RWPE1 (cell line): ENCODE measurements around the gene CREB3.

Experiments used
- CTCF ChIA-PET: fragments of 350-600 bp; sonication (Branson Sonifier 250); formaldehyde crosslinking; extraction: SDS; loops from one replicate; lab custom pipeline; 2021; lab: Yijun Ruan, JAX
- POLR2A ChIA-PET: fragments of 400-600 bp; formaldehyde crosslinking; extraction: SDS; loops from one replicate; lab custom pipeline; 2020; ENCODE audit warnings: antibody characterized with exemption; ENCODE audit not compliant: low non-redundant PET; lab: Yijun Ruan, JAX
- DNase-seq: peaks from one replicate; pipeline ENCODE4 v3.0.0; 2012; ENCODE audit warnings: low spot score
- H3K27ac ChIP-seq: fragments of 450-650 bp; 2 replicates; pipeline ENCODE4 v1.5.1; 2017
- TF ChIP-seq, protein P1 (sequence below): fragments of 450-650 bp; conservative IDR thresholded peaks from 2 replicates; pipeline ENCODE4 v1.5.1; 2017; ENCODE audit warnings: low read depth, mild to moderate bottlenecking

Gene CREB3

GRCh38 chr9:35705836-35706430 is 26.5 kb upstream of the CREB3 start:
- TF ChIP-seq, protein P1, sequence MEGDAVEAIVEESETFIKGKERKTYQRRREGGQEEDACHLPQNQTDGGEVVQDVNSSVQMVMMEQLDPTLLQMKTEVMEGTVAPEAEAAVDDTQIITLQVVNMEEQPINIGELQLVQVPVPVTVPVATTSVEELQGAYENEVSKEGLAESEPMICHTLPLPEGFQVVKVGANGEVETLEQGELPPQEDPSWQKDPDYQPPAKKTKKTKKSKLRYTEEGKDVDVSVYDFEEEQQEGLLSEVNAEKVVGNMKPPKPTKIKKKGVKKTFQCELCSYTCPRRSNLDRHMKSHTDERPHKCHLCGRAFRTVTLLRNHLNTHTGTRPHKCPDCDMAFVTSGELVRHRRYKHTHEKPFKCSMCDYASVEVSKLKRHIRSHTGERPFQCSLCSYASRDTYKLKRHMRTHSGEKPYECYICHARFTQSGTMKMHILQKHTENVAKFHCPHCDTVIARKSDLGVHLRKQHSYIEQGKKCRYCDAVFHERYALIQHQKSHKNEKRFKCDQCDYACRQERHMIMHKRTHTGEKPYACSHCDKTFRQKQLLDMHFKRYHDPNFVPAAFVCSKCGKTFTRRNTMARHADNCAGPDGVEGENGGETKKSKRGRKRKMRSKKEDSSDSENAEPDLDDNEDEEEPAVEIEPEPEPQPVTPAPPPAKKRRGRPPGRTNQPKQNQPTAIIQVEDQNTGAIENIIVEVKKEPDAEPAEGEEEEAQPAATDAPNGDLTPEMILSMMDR, result no peak
- DNase-seq, result no peak
- H3K27ac ChIP-seq, result no peak overlapping the region
- ChIA-PET CTCF (interaction anchor here (0.6 to 0.7 kb wide), 2 partner anchors 67 to 1067 kb away, joined by 3 read pairs; no protein-coding TSS in a partner anchor), POLR2A (no interaction called here)

- TF ChIP-seq, protein P1, result no peak
- CTCF ChIA-PET, result interaction anchor here (2.0 kb wide), 1 partner anchor 11 kb away, joined by 10 read pairs; no protein-coding TSS in a partner anchor
These were observed 25.5 kb upstream of the CREB3 start for GRCh38 chr9:35706951-35707350.

DNA sequence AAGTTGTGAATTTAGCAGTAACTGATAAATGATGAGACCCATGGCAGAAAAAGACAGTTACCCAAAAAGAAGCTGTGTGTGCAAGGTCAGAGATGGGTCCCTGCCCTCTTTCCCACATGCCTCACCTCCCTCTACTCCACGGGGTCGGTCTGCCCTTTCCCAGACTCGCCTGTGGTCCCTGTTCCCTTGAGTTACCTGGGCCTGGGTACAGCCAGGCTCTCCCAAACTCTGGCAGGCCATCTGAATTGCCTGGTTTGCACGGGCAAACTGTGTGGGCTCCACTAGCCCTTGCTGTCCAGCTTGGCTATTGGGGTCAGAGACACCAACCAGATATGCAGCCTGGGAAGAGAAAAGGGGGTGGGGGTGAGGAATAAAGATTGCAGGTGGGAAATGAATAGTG is 24.3 kb upstream of the CREB3 start:
- no peak for DNase-seq
- ChIA-PET POLR2A (no interaction called here), CTCF (interaction anchor here (0.7 to 2.0 kb wide), 2 partner anchors 12 to 126 kb away, joined by 3 to 10 read pairs; no protein-coding TSS in a partner anchor)
- TF ChIP-seq, protein P1, result no peak
- H3K27ac ChIP-seq, result no peak overlapping the region

More at GRCh38 chr9:35706951-35707350, 25.5 kb upstream of the CREB3 start:
- no peak overlapping the region for H3K27ac ChIP-seq
- POLR2A ChIA-PET, result no interaction called here
- DNase-seq, result no peak

- no peak for DNase-seq
- CTCF ChIA-PET, result interaction anchor here (1.5 to 1.6 kb wide), 2 partner anchors 14 to 53 kb away, joined by 7 to 11 read pairs; partner anchors contain the start of genes CCDC107 and RMRP
- TF ChIP-seq, protein P1, result no peak
- peak overlapping the region; percentile 24 for H3K27ac ChIP-seq
- POLR2A ChIA-PET, result no interaction called here
These were observed 21.5 kb upstream of the CREB3 start for GRCh38 chr9:35710818-35711500.

- ChIA-PET CTCF (interaction anchor here (1.5 to 1.6 kb wide), 2 partner anchors 15 to 54 kb away, joined by 7 to 11 read pairs; partner anchors contain the start of genes CCDC107 and RMRP), POLR2A (no interaction called here)
- TF ChIP-seq, protein P1, result no peak
- no peak for DNase-seq
- peak overlapping the region; percentile 24 for H3K27ac ChIP-seq
These were observed 20.7 kb upstream of the CREB3 start for GRCh38 chr9:35711501-35712428.
